Thymus (tissue), 11 donors: Measurements from ENCODE around the gene BRWD1. TPM values are rescaled to one million over a fixed set of nuclear protein-coding genes. Genes with fewer than 3 reads are reported as not detected.
"Not testable (repeated sequence)": the region's sequence is repeated elsewhere in the genome, so short reads cannot be mapped to it uniquely, and the experiment has no call there.

Experiments used
- DNase-seq, 9 donors: peaks; one replicate each; pipeline ENCODE4 v3.0.0-alpha.2; 2013; ENCODE audit warnings: low spot score in 9 of 9, low read depth in 6 of 9, missing footprints in 1 of 9
- H3K27ac ChIP-seq, 2 donors: one replicate each; pipeline ENCODE4 v1.5.1; 2013; ENCODE audit warnings: control low read depth in 1 of 2, low read depth in 1 of 2, low read length in 1 of 2, mild to moderate bottlenecking in 1 of 2, moderate library complexity in 1 of 2
- H3K27me3 ChIP-seq, 2 donors: one replicate each; pipeline ENCODE4 v1.5.1; 2013; ENCODE audit warnings: low read length in 1 of 2; ENCODE audit not compliant: control insufficient read depth in 2 of 2, insufficient read depth in 1 of 2
- H3K36me3 ChIP-seq, 2 donors: one replicate each; pipeline ENCODE4 v1.5.1; 2013; ENCODE audit warnings: low read length in 1 of 2, mild to moderate bottlenecking in 1 of 2, moderate library complexity in 1 of 2; ENCODE audit not compliant: control insufficient read depth in 2 of 2, insufficient read depth in 2 of 2
- H3K4me1 ChIP-seq, 2 donors: one replicate each; pipeline ENCODE4 v1.5.1; 2013; ENCODE audit warnings: low read length in 2 of 2; ENCODE audit not compliant: control insufficient read depth in 2 of 2, insufficient read depth in 2 of 2
- H3K4me3 ChIP-seq, 2 donors: one replicate each; pipeline ENCODE4 v1.5.1; 2013; ENCODE audit warnings: low read length in 2 of 2, control low read depth in 1 of 2, mild to moderate bottlenecking in 1 of 2
- H3K9me3 ChIP-seq, 2 donors: one replicate each; pipeline ENCODE4 v1.5.1; 2013; ENCODE audit warnings: low read length in 1 of 2, mild to moderate bottlenecking in 1 of 2; ENCODE audit not compliant: control insufficient read depth in 2 of 2, insufficient read depth in 1 of 2
- WGBS: extraction: QIAGEN DNeasy Blood & Tissue Kit; methylation state at CpG from one replicate; pipeline ENCODE4 v1.1.7; 2013; 5-methylcytosine and 5-hydroxymethylcytosine counted together
- polyA plus RNA-seq: library from polyadenylated mRNA; stranded (reverse); fragments of 200-250 nt; gene quantifications from one replicate; pipeline ENCODE4 v1.2.3, GENCODE V29; 2013
- total RNA-seq: library from RNA; stranded (reverse); fragments of 120-200 nt; gene quantifications from one replicate; pipeline ENCODE4 v1.2.4, GENCODE V29; 2013
- donor health status: healthy.

Gene BRWD1
- total and polyA plus RNA-seq, 2 donors = 25.1 to 35.1 TPM

DNA sequence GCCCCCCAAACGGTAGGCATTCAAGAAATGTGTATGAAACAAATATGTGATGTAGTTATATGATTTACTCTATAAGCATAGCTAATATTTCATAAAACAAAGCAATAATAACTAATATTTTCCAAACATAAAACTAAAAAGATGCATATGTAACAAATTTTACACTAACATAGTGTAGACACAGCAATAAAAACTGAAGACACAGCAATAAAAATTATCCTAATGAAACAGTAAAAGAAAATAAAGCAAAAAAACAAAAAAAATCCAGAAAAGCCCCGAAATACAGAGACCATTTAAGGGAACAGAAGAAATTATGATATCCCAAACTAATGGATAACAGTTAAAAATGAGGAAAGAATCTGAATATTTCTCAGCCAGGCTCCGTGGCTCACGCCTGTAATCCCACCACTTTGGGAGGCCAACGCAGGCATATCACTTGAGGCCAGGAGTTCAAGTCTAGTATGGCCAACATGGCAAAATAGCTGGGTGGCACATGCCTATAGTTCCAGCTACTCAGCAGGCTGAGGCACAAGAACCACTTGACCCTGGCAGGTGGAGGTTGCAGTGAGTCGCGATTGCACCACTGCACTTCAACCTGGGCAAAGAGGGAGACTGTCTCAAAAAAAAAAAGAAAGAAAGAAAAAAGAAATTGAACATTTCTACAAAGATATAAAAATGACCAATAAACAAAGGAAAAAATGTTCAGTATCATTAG lies 92.0 kb downstream of the BRWD1 start:
- Histone ChIP-seq H3K27me3 (no peaks in the 10 kb centered on the region), H3K4me1 (no peaks in the 10 kb centered on the region), H3K36me3 (peaks cover 21 to 26% of the 10 kb centered on the region in 2 donors), H3K4me3 (no peak overlapping the region), H3K27ac (no peak overlapping the region), H3K9me3 (no peaks in the 10 kb centered on the region)
- no peak for DNase-seq
- 98% methylated on average over 7 of the region's 7 CpGs for WGBS

DNA sequence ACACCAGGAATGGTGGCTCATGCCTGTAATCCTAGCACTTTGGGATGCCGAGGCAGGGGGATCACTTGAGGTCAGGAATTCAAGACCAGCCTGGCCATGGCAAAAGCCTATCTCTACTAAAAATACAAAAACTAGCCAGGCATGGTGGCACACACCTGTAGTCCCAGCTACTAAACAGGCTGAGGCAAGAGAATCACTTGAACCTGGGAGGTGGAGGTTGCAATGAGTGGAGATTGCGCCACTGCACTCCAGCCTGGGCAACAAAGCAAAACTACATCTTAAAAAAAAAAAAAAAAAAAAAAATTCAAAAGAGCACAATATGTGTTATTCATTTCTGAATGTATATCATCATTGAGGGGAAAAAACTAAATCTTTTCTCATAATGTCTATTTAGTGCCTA lies 92.6 kb downstream of the BRWD1 start:
- DNase-seq, H3K9me3 ChIP-seq, H3K27ac ChIP-seq, H3K4me1 ChIP-seq, H3K4me3 ChIP-seq, H3K27me3 ChIP-seq: not testable (repeated sequence)
- H3K36me3 ChIP-seq = peaks cover 21 to 26% of the 10 kb centered on the region in 2 donors
- 98% methylated on average over 2 of the region's 2 CpGs for WGBS

DNA sequence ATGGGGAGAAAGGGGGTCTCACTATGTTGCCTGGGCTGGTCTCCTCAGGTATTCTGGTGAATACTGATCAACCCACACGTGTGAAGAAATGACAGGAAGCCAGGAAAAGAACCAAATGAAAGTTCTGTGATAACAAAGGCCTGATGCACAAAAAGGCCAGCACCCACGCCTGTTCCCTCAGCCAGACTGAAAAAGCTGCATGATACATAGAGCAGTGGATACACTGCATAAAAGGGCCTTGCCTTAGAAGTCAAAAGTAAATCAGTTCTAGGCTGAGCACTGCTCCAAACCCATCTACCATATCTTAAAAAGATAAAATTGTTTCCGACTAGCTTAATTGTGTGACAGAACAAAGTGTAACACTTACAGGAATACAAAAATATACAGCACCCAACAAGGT lies 93.3 kb downstream of the BRWD1 start:
- H3K27me3 ChIP-seq = no peaks in the 10 kb centered on the region
- H3K4me3 ChIP-seq = no peak overlapping the region
- no peaks in the 10 kb centered on the region for H3K9me3 ChIP-seq
- H3K36me3 ChIP-seq = peaks cover 21 to 26% of the 10 kb centered on the region in 2 donors
- DNase-seq = no peak
- WGBS = 84% methylated on average over 3 of the region's 3 CpGs
- H3K27ac ChIP-seq = no peak overlapping the region
- H3K4me1 ChIP-seq = no peaks in the 10 kb centered on the region

DNA sequence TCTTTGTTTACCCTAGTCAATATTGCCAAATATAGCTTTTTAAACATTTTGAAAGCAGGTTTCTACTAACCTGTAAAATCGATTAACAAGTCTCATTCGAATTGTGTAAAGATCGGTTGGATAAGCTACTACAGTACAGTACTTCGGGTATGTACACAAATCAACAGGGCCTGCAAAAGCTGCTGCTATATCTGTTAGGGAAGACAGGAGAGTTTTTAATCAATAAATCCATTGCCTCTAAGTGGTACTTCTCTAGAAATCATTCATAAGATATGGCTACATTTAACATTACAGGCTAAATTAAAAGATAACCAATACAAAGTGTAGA lies 95.4 kb downstream of the BRWD1 start:
- no peak for DNase-seq
- no peak overlapping the region for H3K4me3 ChIP-seq
- H3K27me3 ChIP-seq = no peaks in the 10 kb centered on the region
- over 99% methylated on average over 4 of the region's 4 CpGs for WGBS
- H3K9me3 ChIP-seq = no peaks in the 10 kb centered on the region
- no peak overlapping the region for H3K27ac ChIP-seq
- no peaks in the 10 kb centered on the region for H3K4me1 ChIP-seq
- peaks cover 14 to 24% of the 10 kb centered on the region in 2 donors for H3K36me3 ChIP-seq

DNA sequence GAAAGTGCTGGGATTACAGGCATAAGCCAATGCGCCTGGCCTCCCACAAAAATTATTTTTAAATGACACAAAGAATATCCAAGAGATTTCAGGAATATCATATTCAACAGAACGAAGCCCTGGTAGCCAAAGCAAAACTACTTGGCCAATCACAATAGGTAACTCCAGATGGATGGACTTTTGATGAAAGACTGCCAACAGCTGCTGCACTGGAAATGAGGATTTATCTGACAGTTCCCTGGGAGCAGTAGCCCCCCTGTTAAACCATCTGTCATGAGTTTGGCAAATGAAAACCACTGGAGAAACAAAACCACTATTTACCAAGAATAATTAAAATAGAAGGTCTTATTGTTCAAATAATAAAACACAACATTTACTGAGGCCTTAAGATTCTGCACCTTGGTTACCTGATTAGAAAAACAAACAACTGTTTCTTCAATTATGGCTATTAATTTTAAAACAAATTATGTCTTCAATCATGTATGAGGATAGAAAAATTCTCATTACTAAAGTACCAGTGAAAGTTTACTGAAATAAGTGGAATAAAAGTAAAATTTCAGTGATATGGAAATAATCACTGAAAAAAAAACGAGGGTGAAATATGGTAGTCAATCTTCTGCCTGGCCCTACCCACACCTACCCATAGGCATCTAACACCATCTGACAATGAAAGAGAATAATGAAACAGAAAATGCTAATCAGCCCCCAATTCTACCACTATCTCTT lies 95.9 kb downstream of the BRWD1 start:
- Histone ChIP-seq H3K36me3 (peaks cover 14 to 28% of the 10 kb centered on the region in 2 donors), H3K9me3 (no peaks in the 10 kb centered on the region), H3K4me1 (no peaks in the 10 kb centered on the region), H3K27ac (no peak overlapping the region), H3K4me3 (no peak overlapping the region), H3K27me3 (no peaks in the 10 kb centered on the region)
- WGBS = 97% methylated on average over 3 of the region's 3 CpGs
- DNase-seq = no peak

DNA sequence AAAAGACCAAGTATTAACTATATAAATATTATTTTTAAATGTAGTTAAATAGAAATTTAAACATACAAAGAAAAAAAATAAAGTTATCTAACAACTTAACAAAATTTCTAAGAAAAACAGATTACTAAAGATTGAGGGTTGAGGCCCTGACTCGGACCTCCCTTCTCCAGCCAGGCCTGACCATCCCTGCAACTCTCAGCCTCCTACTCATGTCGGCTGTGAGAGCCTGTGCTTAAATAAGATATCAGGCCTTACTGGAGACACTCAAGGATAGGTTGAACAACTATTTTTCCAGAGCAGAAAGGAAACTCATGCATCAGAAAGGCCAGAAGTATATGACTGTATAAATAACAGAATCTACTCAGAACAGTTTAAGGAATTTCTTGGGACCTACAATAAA lies 97.1 kb downstream of the BRWD1 start:
- H3K4me3 ChIP-seq = no peak overlapping the region
- no peak overlapping the region for H3K27ac ChIP-seq
- DNase-seq = no peak
- H3K27me3 ChIP-seq = no peaks in the 10 kb centered on the region
- no peaks in the 10 kb centered on the region for H3K9me3 ChIP-seq
- 97% methylated on average over 2 of the region's 2 CpGs for WGBS
- H3K4me1 ChIP-seq = no peaks in the 10 kb centered on the region
- H3K36me3 ChIP-seq = peaks cover 7 to 27% of the 10 kb centered on the region in 2 donors

DNA sequence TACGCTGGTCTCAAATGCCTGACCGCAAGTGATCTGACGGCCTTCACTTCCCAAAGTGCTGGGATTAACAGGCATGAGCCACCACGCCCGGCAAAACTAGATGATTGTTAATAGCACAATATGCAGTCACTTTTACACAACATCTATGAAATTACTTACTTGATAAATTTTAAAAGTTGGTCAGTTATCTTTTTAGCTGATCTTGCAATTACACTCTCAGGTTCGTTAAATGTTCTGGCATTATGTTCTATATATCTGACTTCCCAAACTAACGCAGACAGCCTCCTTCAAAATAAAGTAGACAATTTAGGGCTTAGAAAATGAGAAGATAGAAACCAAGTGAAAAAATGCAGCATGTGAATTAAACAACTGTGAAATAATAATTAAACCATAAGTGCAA lies 98.4 kb downstream of the BRWD1 start:
- no peaks in the 10 kb centered on the region for H3K9me3 ChIP-seq
- no peak overlapping the region for H3K4me3 ChIP-seq
- peaks cover 7 to 28% of the 10 kb centered on the region in 2 donors for H3K36me3 ChIP-seq
- no peak for DNase-seq
- H3K27ac ChIP-seq = no peak overlapping the region
- 98% methylated on average over 7 of the region's 7 CpGs for WGBS
- H3K4me1 ChIP-seq = no peaks in the 10 kb centered on the region
- H3K27me3 ChIP-seq = no peaks in the 10 kb centered on the region

DNA sequence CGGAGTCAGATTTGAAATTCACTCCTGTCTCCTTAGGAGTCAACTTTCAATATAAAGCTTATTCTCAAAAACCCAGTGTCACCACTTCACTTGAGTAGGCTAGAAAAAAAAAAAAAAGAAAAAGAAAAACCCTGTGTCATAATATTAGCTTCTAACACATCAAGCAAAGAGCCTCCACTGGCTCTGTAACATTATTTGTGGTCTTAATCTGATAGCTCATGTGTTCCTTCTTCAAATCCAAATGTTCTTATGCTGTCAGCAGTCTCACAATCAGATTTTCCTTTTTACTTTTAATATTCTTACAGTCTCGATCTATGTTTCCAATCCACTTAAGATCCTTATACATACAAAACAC lies 104.1 kb downstream of the BRWD1 start:
- H3K4me3 ChIP-seq = no peak overlapping the region
- WGBS = 89% methylated on average over 2 of the region's 2 CpGs
- DNase-seq = no peak
- no peaks in the 10 kb centered on the region for H3K9me3 ChIP-seq
- H3K27ac ChIP-seq = peak overlapping the region in 1 of 2 donors; percentile 32
- H3K27me3 ChIP-seq = no peaks in the 10 kb centered on the region
- H3K4me1 ChIP-seq = no peaks in the 10 kb centered on the region
- H3K36me3 ChIP-seq = peaks cover 32 to 43% of the 10 kb centered on the region in 2 donors

DNA sequence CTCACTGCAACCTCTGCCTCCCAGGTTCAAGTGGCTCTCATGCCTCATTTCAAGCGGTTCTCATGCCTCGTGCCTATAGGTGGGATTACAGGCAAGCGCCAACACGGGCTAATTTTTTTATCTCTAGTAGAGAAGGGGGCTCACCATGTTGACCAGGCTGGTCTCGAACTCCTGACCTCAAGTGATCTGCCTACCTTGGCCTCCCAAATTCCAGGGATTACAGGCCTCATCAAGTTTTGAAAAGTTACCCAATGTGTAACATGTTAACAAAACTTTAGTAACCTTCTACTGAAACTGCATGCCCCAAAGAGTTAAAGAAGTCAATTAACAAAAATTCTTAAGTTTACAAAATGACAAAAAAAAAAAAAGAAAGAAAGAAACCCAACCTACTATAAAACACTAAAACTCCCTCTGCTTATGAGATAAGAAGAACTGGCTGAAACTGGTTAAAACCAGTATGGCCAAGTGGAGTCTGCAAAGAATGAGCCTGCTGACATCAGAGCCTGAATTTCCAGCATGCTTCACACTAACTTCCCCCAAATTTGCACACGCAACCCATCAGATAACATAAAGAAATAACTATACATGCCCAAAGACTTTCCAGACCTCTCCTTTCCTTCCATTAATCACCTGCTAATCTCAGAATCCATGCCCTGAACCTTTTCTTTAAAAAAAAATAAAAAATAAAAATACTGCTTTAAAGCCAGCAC lies 104.7 kb downstream of the BRWD1 start:
- Histone ChIP-seq H3K4me1 (no peaks in the 10 kb centered on the region), H3K36me3 (peaks cover 32 to 43% of the 10 kb centered on the region in 2 donors), H3K4me3 (no peak overlapping the region), H3K9me3 (no peaks in the 10 kb centered on the region), H3K27me3 (no peaks in the 10 kb centered on the region), H3K27ac (peak overlapping the region in 1 of 2 donors; percentile 32)
- DNase-seq = peak in 6 of 9 donors; percentile 20 to 58 (median 28)
- 97% methylated on average over 6 of the region's 6 CpGs for WGBS
